HepG2 (cell line): Measurements from ENCODE around the gene SIRT6. TPM values are rescaled to one million over a fixed set of nuclear protein-coding genes. Genes with fewer than 3 reads are reported as not detected.

Source experiments
- ATF7-NPFF ChIP-seq: sonication (generic); formaldehyde crosslinking; IDR thresholded peaks from 2 replicates; pipeline ENCODE4 v1.8.1; 2023; ENCODE audit warnings: mild to moderate bottlenecking, low read depth, missing genetic modification reagents, moderate library complexity
- HOXD1 ChIP-seq: sonication (generic); formaldehyde crosslinking; IDR thresholded peaks from 2 replicates; pipeline ENCODE4 v1.5.0; 2020; ENCODE audit warnings: missing genetic modification reagents
- KAT8 ChIP-seq: IDR thresholded peaks from 2 replicates; pipeline ENCODE4 v1.6.1; 2016; ENCODE audit warnings: missing genetic modification reagents, missing compliant biosample characterization
- KDM6A ChIP-seq: IDR thresholded peaks from 2 replicates; pipeline ENCODE4 v1.6.1; 2016; ENCODE audit warnings: low read depth
- NR2F6 ChIP-seq, 2 experiments: IDR thresholded peaks; 2 replicates each; pipeline ENCODE4 v1.6.1; 2016; ENCODE audit warnings: antibody characterized with exemption in 1 of 2, mild to moderate bottlenecking in 1 of 2
- SP5 ChIP-seq: IDR thresholded peaks from 2 replicates; pipeline ENCODE4 v1.6.1; 2016; ENCODE audit warnings: low read depth, borderline replicate concordance
- ZBTB7B ChIP-seq: sonication (generic); formaldehyde crosslinking; IDR thresholded peaks from 2 replicates; pipeline ENCODE4 v1.4.0; 2020; ENCODE audit warnings: missing genetic modification reagents
- ZNF160 ChIP-seq: sonication (generic); formaldehyde crosslinking; IDR thresholded peaks from 2 replicates; pipeline ENCODE4 v1.8.0; 2022; ENCODE audit warnings: mild to moderate bottlenecking, inconsistent platforms, missing genetic modification reagents
- ZNF441 ChIP-seq: sonication (generic); formaldehyde crosslinking; IDR thresholded peaks from 2 replicates; pipeline ENCODE4 v1.7.0; 2021; ENCODE audit warnings: missing genetic modification reagents, borderline replicate concordance
- ZNF567 ChIP-seq: sonication (generic); formaldehyde crosslinking; IDR thresholded peaks from 2 replicates; pipeline ENCODE4 v1.8.1; 2023; ENCODE audit warnings: mild to moderate bottlenecking, missing genetic modification reagents, borderline replicate concordance
- ZNF720 ChIP-seq: sonication (generic); formaldehyde crosslinking; IDR thresholded peaks from 2 replicates; pipeline ENCODE4 v1.4.0; 2020; ENCODE audit warnings: missing genetic modification reagents
- ZNF776 ChIP-seq: sonication (generic); formaldehyde crosslinking; IDR thresholded peaks from 2 replicates; pipeline ENCODE4 v1.4.0; 2020; ENCODE audit warnings: mild to moderate bottlenecking, missing genetic modification reagents
- polyA plus RNA-seq, 8 experiments: library from polyadenylated mRNA; depleted of rRNA in 3 of 8; stranded (reverse) in 7 of 8; unstranded in 1 of 8; fragments of >200 nt; fragmentation: Illumina TruSeq in 4 of 8; extraction: Trizol in 4 of 8; gene quantifications; 2 replicates each; pipeline versions ENCODE4 v1.2.1 to v1.2.3, GENCODE V29; 2011 to 2016; ENCODE audit warnings: low read depth in 4 of 8, missing spikeins in 1 of 8, mixed read lengths in 1 of 8; ENCODE audit not compliant: insufficient read depth in 1 of 8
- total RNA-seq, 5 experiments: library from RNA; depleted of rRNA; stranded (reverse); fragments of >200 nt; fragmentation: Illumina TruSeq; extraction: Trizol; gene quantifications; 2 replicates each; pipeline ENCODE4 v1.2.3, GENCODE V29; 2016; ENCODE audit warnings: low read depth in 1 of 5
- TF ChIP-seq, protein P1 (sequence below): sonication (generic); formaldehyde crosslinking; IDR thresholded peaks from 2 replicates; pipeline ENCODE4 v1.5.0; 2020; ENCODE audit warnings: missing genetic modification reagents, mild to moderate bottlenecking, borderline replicate concordance
- TF ChIP-seq, protein P2 (sequence below): sonication (generic); formaldehyde crosslinking; IDR thresholded peaks from 2 replicates; pipeline ENCODE4 v1.4.0; 2020; ENCODE audit warnings: missing genetic modification reagents
- TF ChIP-seq, protein P3 (sequence below): sonication (generic); formaldehyde crosslinking; IDR thresholded peaks from 2 replicates; pipeline ENCODE4 v1.5.0; 2020; ENCODE audit warnings: mild to moderate bottlenecking, missing genetic modification reagents, borderline replicate concordance

SIRT6 gene
- total and polyA plus RNA-seq, 2 of the 13 experiments (the other 11 are each of a cell fraction or from before 2014, with no cell fraction given), result 11.0 to 18.4 TPM

DNA sequence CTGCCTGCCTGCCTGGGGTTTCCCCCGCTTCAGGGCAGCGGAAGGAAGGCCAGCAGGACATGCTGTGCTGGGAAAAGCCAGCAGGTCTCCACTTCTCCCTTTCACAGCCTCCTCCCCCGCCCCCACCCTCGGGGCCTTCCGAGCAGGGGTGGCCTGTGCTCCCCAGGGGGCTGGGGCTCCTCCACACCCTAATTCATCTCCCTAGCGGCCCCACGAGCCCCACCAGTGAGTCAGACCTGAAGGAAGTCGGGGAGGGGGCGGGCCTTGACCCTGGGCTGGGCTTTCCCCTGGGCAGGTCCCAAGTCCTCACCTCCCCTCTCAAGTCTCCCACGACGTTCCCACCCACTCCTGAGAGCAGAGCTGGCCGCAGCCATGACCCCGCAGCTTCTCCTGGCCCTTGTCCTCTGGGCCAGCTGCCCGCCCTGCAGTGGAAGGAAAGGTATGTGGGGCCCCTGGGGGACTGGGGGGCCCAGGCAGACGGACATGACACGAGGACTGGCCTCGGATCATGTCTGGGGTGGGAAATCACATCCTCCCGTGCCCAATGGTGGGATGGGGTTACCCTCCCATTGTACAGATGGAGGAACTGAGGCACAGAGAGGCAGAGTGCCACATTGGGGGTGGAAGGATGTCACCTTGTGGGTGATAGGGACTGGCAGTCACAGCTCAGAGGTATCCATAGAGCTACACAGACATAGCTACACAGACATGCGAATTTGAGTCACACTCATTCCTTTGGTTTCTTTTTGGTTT, 47.0 kb upstream of the SIRT6 start, which contains the start of gene EBI3 (continued):
- TF ChIP-seq, protein P1, sequence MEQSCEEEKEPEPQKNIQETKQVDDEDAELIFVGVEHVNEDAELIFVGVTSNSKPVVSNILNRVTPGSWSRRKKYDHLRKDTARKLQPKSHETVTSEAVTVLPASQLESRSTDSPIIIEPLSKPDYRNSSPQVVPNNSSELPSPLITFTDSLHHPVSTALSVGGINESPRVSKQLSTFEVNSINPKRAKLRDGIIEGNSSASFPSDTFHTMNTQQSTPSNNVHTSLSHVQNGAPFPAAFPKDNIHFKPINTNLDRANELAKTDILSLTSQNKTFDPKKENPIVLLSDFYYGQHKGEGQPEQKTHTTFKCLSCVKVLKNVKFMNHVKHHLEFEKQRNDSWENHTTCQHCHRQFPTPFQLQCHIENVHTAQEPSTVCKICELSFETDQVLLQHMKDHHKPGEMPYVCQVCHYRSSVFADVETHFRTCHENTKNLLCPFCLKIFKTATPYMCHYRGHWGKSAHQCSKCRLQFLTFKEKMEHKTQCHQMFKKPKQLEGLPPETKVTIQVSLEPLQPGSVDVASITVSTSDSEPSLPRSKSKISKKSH (CRISPR knock-in tag), result peak; percentile 76
- peak; percentile 44; the same call in 1 of the 2 replicates for TF ChIP-seq KAT8 (CRISPR knock-in tag)
- peak; percentile 35; the same call in 1 of the 2 replicates for TF ChIP-seq KDM6A (CRISPR knock-in tag)
- TF ChIP-seq, protein P2, sequence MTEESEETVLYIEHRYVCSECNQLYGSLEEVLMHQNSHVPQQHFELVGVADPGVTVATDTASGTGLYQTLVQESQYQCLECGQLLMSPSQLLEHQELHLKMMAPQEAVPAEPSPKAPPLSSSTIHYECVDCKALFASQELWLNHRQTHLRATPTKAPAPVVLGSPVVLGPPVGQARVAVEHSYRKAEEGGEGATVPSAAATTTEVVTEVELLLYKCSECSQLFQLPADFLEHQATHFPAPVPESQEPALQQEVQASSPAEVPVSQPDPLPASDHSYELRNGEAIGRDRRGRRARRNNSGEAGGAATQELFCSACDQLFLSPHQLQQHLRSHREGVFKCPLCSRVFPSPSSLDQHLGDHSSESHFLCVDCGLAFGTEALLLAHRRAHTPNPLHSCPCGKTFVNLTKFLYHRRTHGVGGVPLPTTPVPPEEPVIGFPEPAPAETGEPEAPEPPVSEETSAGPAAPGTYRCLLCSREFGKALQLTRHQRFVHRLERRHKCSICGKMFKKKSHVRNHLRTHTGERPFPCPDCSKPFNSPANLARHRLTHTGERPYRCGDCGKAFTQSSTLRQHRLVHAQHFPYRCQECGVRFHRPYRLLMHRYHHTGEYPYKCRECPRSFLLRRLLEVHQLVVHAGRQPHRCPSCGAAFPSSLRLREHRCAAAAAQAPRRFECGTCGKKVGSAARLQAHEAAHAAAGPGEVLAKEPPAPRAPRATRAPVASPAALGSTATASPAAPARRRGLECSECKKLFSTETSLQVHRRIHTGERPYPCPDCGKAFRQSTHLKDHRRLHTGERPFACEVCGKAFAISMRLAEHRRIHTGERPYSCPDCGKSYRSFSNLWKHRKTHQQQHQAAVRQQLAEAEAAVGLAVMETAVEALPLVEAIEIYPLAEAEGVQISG (CRISPR knock-in tag), result no peak
- peak; percentile 53 for TF ChIP-seq NR2F6 (IDR thresholded peaks at IDR 0.05)
- peak; percentile 31; the same call in 1 of the 2 replicates for TF ChIP-seq NR2F6 (CRISPR knock-in tag; IDR thresholded peaks at IDR 0.05)
- TF ChIP-seq ZNF160, result no peak
- TF ChIP-seq SP5, result peak; percentile 34; the same call in 1 of the 2 replicates
- TF ChIP-seq ATF7-NPFF (CRISPR knock-in tag), result no peak
- TF ChIP-seq ZNF567 (CRISPR knock-in tag), result peak; percentile 64; the same call in 1 of the 2 replicates
- TF ChIP-seq, protein P3, sequence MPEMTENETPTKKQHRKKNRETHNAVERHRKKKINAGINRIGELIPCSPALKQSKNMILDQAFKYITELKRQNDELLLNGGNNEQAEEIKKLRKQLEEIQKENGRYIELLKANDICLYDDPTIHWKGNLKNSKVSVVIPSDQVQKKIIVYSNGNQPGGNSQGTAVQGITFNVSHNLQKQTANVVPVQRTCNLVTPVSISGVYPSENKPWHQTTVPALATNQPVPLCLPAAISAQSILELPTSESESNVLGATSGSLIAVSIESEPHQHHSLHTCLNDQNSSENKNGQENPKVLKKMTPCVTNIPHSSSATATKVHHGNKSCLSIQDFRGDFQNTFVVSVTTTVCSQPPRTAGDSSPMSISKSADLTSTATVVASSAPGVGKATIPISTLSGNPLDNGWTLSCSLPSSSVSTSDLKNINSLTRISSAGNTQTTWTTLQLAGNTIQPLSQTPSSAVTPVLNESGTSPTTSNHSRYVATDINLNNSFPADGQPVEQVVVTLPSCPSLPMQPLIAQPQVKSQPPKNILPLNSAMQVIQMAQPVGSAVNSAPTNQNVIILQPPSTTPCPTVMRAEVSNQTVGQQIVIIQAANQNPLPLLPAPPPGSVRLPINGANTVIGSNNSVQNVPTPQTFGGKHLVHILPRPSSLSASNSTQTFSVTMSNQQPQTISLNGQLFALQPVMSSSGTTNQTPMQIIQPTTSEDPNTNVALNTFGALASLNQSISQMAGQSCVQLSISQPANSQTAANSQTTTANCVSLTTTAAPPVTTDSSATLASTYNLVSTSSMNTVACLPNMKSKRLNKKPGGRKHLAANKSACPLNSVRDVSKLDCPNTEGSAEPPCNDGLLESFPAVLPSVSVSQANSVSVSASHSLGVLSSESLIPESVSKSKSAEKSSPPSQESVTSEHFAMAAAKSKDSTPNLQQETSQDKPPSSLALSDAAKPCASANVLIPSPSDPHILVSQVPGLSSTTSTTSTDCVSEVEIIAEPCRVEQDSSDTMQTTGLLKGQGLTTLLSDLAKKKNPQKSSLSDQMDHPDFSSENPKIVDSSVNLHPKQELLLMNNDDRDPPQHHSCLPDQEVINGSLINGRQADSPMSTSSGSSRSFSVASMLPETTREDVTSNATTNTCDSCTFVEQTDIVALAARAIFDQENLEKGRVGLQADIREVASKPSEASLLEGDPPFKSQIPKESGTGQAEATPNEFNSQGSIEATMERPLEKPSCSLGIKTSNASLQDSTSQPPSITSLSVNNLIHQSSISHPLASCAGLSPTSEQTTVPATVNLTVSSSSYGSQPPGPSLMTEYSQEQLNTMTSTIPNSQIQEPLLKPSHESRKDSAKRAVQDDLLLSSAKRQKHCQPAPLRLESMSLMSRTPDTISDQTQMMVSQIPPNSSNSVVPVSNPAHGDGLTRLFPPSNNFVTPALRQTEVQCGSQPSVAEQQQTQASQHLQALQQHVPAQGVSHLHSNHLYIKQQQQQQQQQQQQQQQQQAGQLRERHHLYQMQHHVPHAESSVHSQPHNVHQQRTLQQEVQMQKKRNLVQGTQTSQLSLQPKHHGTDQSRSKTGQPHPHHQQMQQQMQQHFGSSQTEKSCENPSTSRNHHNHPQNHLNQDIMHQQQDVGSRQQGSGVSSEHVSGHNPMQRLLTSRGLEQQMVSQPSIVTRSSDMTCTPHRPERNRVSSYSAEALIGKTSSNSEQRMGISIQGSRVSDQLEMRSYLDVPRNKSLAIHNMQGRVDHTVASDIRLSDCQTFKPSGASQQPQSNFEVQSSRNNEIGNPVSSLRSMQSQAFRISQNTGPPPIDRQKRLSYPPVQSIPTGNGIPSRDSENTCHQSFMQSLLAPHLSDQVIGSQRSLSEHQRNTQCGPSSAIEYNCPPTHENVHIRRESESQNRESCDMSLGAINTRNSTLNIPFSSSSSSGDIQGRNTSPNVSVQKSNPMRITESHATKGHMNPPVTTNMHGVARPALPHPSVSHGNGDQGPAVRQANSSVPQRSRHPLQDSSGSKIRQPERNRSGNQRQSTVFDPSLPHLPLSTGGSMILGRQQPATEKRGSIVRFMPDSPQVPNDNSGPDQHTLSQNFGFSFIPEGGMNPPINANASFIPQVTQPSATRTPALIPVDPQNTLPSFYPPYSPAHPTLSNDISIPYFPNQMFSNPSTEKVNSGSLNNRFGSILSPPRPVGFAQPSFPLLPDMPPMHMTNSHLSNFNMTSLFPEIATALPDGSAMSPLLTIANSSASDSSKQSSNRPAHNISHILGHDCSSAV (CRISPR knock-in tag), result no peak
- TF ChIP-seq ZBTB7B (CRISPR knock-in tag), result peak; percentile 65; the same call in 1 of the 2 replicates
- TF ChIP-seq ZNF720 (CRISPR knock-in tag), result 0 out of 2 replicates have a peak, but pooled peaks have one; percentile 36
- peak; percentile 36; the same call in 1 of the 2 replicates for TF ChIP-seq ZNF441 (CRISPR knock-in tag)
- no peak for TF ChIP-seq HOXD1 (CRISPR knock-in tag)
- TF ChIP-seq ZNF776 (CRISPR knock-in tag), result no peak
